ENCODE data around the gene UBE2D1.

- TF ChIP-seq CTCF (IDR thresholded peaks at IDR 0.05) (no peak), POLR2A (IDR thresholded peaks at IDR 0.05) (no peak)
Measured at GRCh38 chr10:58396057-58396456, 61.3 kb downstream of the UBE2D1 start.

Measured in body of pancreas (tissue), 4 donors.